GM21825 (cell line): ENCODE results near the gene SRGAP2C.
"Not testable (repeated sequence)": the region's sequence is repeated elsewhere in the genome, so short reads cannot be mapped to it uniquely, and the experiment has no call there.

Experiments used
- ATAC-seq: cut with Tn5 transposase; IDR thresholded peaks from one replicate; pipeline ENCODE4 v1.9.1; 2021; ENCODE audit warnings: mild to moderate bottlenecking, moderate library complexity; ENCODE audit not compliant: unreplicated experiment

The SRGAP2C gene

GRCh38 chr1:121226295-121226904 lies 41.6 kb downstream of the SRGAP2C start:
- ATAC-seq, result not testable (repeated sequence)

- not testable (repeated sequence) for ATAC-seq
Measured at GRCh38 chr1:121226925-121227324, 42.1 kb downstream of the SRGAP2C start.

DNA sequence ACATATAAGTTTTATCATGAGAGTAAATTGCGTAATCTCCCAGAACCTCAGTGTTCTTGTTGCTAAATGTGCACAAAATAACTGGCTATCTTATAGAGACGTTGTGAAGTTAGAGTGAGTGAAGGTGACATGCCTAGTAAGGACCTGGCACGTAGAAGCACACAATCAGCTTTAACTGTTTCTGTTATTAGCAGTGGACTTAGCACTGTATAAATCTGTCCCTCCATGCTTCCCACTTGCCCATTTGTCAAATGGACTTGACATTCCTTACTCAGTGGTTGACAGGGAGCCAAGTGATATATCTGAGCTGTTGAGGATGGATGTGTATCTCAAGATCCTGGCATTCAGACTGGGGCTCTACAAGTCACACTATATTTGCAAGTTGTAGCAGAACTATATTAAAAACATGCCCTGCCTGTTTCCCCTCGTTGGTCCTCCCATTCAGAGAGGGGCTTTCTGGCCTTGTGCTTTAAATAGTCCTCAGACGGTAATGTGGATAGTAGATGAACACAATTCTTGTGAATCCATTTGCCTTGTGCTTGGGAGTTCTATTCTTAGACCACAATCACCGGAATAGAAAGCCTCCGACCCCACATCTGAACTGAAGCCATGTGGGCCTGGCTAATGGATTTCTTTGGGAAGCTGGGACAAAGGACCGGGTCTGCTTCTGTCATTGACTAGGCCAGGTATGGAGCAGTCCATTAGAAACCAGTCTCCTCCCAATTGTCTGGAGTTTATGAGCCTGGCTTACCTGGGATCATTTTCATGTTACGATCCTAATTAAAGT lies 43.0 kb downstream of the SRGAP2C start:
- ATAC-seq, result not testable (repeated sequence)

GRCh38 chr1:121230636-121231035 lies 45.9 kb downstream of the SRGAP2C start:
- ATAC-seq, result not testable (repeated sequence)

- peak; percentile 68 for ATAC-seq
Measured at GRCh38 chr1:121232445-121233125, 47.8 kb downstream of the SRGAP2C start.

GRCh38 chr1:121234090-121234759 lies 49.5 kb downstream of the SRGAP2C start:
- ATAC-seq, result not testable (repeated sequence)

GRCh38 chr1:121238384-121238783 lies 53.6 kb downstream of the SRGAP2C start:
- ATAC-seq, result peak; percentile 86

GRCh38 chr1:121243913-121244312 lies 59.1 kb downstream of the SRGAP2C start:
- ATAC-seq, result not testable (repeated sequence)

DNA sequence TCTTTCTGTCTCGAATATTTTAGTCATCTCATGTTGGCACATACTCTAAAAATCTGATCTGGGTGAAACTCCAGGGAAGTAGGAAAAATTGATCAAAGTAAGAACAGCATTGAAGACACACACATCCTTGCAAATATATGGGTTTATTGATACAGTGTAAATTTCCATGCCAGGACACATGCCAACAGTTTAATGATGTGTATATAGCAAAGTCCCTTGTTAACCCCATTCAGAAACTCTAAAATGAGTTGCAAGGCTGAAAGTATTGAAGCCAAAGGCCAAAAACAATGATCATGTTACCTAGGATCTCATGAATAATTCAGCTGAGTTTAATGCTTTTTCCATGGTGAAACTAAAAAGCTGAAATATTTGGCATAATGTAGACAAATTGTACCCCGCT lies 61.6 kb downstream of the SRGAP2C start:
- ATAC-seq, result not testable (repeated sequence)

DNA sequence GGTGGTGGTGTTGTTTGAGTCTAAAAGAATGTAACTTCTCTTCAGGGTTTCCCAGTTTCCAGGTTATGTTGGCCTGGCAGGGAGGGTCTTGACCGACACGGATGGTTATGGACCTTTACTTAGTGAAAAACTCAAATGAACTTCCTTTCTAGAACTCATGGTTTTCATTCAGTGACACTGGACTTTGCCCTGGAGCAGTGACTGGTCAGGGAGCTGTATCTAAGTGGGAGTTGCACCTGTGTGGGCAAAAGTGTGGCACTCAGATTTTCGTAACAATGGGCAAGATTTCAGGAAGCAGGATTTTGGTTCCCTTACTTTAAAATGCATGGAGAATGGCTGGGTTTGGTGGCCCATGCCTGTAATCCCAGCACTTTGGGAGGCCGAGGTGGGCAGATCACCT lies 67.9 kb downstream of the SRGAP2C start:
- ATAC-seq, result not testable (repeated sequence)

DNA sequence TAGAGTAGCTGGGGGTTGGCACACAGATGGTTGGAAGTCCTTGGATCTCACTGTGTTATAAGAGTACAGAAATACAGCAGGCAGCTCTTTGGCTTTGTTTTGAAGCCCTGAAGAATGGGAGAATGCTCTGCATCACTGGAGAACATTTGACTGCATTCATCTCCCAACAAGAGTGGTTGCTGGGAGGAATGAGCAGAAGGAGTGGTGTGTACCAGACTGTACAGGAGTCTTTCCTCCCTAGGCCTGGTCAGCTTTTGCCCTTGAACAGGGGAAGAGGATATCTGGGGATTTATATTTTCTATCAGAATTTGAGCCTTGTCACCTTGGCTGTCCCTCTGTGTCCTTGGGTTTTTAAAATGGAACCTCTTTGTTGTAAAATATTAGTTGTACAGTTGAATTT lies 69.8 kb downstream of the SRGAP2C start:
- not testable (repeated sequence) for ATAC-seq

DNA sequence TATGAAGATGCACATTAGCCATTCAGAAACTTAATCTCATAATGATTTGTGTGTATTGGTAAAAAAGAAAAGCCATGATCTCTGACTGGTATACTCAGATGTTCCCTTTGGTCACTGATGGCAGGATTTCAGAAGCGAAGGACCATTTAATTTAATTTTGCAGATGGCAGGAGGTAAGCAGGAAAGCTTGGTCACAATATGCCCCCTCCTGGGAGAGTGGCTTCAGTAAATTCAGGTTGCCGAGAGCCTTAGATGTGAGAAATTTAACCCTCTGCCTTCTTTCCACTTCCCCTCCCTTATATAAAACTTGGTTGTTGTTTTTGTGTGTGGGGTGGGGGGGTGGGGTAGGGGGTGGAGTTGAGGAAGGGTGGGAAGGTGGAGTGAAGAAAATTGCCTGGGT lies 72.9 kb downstream of the SRGAP2C start:
- ATAC-seq, result not testable (repeated sequence)

- not testable (repeated sequence) for ATAC-seq
Measured at GRCh38 chr1:121258134-121258533, 73.4 kb downstream of the SRGAP2C start.

DNA sequence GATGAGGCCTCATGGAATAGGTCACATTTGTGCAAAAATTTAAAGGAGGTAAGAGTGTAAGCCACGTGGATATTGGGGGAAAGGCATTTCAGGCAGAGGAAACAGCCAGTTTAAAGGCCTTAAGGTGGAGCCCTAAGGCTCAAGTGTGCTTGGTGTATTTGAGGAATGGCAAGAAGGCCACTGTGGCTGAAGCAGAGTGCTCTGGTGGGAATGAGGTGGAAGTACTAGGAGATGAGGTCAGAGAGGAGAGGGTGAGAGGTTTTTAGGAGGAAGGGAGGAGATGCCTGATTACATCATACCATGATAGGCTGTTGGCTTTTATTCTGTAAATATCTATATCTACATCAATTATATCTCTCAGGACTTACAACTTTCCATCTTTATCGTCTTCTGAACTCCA lies 75.4 kb downstream of the SRGAP2C start:
- ATAC-seq, result not testable (repeated sequence)

DNA sequence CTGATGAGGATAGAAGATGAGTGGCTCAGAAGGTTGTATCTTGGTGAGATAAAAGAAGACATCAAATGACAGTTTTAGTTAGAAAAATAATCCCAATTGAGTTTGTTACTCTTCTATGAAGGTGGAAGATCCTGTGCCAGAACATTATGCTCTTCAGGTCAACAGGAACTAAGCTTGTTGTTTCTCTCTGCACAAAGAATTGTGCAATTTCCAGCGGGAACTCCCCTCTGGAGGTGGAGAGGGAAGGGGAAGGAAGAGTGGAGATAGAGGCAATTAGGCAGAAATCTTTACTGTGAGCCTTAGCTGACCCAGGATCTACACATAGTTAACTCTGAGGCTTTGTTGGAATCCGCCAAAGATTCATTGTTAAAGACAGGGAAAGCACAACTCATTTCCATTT lies 77.4 kb downstream of the SRGAP2C start:
- not testable (repeated sequence) for ATAC-seq

- ATAC-seq, result peak; percentile 68
Measured at GRCh38 chr1:121263789-121264244, 79.0 kb downstream of the SRGAP2C start.

- not testable (repeated sequence) for ATAC-seq
Measured at GRCh38 chr1:121267072-121267471, 82.3 kb downstream of the SRGAP2C start.

DNA sequence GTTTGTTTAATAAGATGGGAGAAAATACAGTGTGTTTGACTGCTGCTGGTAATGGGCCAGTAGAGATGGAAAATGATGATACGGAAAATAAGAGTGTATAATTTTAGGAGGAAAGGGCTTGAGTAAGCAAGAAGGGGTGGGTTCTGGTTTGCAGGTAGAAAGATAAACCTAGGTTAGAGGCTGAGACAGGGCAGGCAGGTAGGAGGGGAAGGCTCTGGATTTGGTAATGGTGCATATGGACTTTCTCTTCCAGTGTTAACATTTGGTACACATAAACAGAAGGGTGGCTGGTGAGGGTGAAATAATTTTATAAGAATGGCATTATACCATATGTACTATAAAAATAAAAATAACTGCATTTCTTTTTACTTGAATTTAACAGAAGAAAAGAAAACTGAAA lies 84.5 kb downstream of the SRGAP2C start:
- not testable (repeated sequence) for ATAC-seq

DNA sequence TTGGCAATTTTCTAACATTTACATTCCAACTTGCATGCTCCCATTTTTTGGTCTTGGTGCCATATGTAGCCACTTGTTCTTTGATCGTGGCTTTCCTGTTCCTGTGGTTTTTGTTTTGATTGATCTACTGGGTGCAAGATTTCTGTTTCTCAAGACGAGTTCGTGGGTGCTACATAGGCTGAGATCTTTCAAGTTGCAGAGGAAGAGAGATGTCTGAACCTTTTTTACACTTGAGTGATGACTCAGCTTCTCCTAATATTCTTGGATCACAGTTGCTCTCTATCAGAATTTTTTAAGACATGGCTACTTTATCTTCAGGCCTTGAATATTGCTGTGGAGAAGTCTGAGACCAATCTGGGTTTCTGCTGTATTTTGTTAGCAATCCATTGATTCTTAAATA lies 85.2 kb downstream of the SRGAP2C start:
- not testable (repeated sequence) for ATAC-seq

DNA sequence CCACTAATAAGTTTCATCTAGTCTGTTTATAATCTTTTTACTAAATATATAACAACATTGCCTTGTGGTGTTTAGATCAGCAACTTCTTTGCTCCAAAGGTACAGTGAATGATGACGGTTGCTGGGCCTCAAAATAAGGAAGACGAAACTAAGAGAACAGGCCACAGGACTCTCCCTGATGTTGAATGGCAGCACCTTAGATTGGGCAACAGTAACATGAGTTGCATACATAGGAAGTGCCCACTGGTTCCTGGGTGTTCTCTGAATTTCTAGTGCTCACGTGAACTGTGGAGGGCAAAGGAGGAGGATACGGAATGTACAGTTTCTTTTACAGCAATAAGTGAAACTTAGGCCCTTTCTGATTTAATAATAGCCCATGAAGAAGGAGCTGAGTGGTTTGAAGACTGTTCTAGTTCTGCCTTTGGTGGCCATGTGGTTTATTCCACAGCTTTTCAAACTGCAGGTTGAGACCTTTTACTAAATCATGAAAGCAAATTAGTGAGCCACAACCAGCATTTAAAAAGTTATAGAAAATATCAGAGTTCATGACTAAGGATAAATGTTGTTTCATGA lies 86.5 kb downstream of the SRGAP2C start:
- peak; percentile 41 for ATAC-seq

- ATAC-seq, result not testable (repeated sequence)
Measured at GRCh38 chr1:121275435-121275834, 90.7 kb downstream of the SRGAP2C start.
